IMR-90 (cell line): ENCODE data around the gene JMJD8.

Experiments
- CEBPB ChIP-seq: IDR thresholded peaks from 2 replicates; pipeline ENCODE4 v1.6.1; 2012; ENCODE audit warnings: low read depth, low read length, improper control_type of control experiment
- FOS ChIP-seq: fragments of 150-350 bp; IDR thresholded peaks from 2 replicates; pipeline ENCODE4 v1.6.1; 2016; ENCODE audit warnings: low read depth, low read length
- MXI1 ChIP-seq: IDR thresholded peaks from 2 replicates; pipeline ENCODE4 v1.6.1; 2012; ENCODE audit warnings: low read depth, mild to moderate bottlenecking, low read length, moderate library complexity, borderline replicate concordance
- POLR2A ChIP-seq: IDR thresholded peaks from 2 replicates; pipeline ENCODE4 v1.6.1; 2012; ENCODE audit warnings: mild to moderate bottlenecking, low read depth, low read length
- RCOR1 ChIP-seq: IDR thresholded peaks from 2 replicates; pipeline ENCODE4 v1.6.1; 2012; ENCODE audit warnings: mild to moderate bottlenecking, low read length, improper control_type of control experiment; ENCODE audit not compliant: insufficient replicate concordance
- RFX5 ChIP-seq: IDR thresholded peaks from 2 replicates; pipeline ENCODE4 v1.8.0; 2012; ENCODE audit warnings: low read depth, mild to moderate bottlenecking, low read length, moderate library complexity
- TF ChIP-seq, protein P1 (sequence below): conservative IDR thresholded peaks from 2 replicates; pipeline ENCODE4 v1.5.1; 2012; ENCODE audit warnings: mild to moderate bottlenecking, low read depth, low read length, improper control_type of control experiment
- TF ChIP-seq, protein P2 (sequence below): fragments of 150-350 bp; IDR thresholded peaks from 2 replicates; pipeline ENCODE4 v1.6.1; 2016; ENCODE audit warnings: low read depth, mild to moderate bottlenecking, low read length, moderate library complexity, borderline replicate concordance
- TF ChIP-seq, protein P3 (sequence below): fragments of 150-350 bp; IDR thresholded peaks from 2 replicates; pipeline ENCODE4 v1.6.1; 2017; ENCODE audit warnings: mild to moderate bottlenecking, antibody characterized with exemption, low read length, low read depth

DNA sequence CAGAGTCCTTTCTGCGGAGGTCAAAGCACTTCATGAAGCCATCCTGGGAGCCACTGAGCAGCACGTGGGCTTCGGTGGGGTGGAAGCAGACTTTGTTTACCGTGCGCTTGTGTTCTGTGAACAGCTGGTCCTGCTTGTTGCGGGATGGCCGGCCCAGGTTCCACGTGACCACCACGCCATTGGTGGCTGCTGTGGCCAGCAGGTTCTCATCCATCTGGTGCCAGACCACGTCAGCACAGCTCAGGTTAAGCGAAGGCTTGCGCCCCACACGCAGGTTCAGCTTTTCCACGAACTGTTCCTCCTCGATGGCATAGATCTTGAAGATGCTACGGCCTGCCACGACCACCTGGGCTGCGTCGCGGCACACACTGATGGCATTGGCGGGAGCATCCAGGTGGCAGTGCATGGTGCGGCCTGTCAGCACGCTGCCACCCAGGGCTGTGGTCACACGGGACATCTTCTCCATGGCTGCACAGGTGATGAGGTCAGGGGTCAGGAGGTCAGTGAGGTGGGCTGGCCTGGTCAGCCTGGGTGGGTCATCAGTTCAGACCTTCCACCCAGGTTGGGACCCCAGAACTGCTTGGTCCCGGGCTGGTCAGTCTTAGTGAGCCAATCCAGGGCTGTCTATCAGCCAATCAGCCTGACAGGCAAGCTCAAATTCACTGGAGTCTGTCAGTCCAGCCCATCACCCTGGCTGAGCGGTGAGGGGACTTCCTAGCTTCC lies 5.2 kb upstream of the JMJD8 start:
- TF ChIP-seq, protein P1, sequence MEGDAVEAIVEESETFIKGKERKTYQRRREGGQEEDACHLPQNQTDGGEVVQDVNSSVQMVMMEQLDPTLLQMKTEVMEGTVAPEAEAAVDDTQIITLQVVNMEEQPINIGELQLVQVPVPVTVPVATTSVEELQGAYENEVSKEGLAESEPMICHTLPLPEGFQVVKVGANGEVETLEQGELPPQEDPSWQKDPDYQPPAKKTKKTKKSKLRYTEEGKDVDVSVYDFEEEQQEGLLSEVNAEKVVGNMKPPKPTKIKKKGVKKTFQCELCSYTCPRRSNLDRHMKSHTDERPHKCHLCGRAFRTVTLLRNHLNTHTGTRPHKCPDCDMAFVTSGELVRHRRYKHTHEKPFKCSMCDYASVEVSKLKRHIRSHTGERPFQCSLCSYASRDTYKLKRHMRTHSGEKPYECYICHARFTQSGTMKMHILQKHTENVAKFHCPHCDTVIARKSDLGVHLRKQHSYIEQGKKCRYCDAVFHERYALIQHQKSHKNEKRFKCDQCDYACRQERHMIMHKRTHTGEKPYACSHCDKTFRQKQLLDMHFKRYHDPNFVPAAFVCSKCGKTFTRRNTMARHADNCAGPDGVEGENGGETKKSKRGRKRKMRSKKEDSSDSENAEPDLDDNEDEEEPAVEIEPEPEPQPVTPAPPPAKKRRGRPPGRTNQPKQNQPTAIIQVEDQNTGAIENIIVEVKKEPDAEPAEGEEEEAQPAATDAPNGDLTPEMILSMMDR, result no peak
- TF ChIP-seq POLR2A, result no peak
- no peak for TF ChIP-seq RCOR1
- TF ChIP-seq MXI1, result no peak
- TF ChIP-seq CEBPB, result no peak
- TF ChIP-seq, protein P2, sequence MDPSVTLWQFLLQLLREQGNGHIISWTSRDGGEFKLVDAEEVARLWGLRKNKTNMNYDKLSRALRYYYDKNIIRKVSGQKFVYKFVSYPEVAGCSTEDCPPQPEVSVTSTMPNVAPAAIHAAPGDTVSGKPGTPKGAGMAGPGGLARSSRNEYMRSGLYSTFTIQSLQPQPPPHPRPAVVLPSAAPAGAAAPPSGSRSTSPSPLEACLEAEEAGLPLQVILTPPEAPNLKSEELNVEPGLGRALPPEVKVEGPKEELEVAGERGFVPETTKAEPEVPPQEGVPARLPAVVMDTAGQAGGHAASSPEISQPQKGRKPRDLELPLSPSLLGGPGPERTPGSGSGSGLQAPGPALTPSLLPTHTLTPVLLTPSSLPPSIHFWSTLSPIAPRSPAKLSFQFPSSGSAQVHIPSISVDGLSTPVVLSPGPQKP, result no peak
- TF ChIP-seq FOS, result no peak
- TF ChIP-seq, protein P3, sequence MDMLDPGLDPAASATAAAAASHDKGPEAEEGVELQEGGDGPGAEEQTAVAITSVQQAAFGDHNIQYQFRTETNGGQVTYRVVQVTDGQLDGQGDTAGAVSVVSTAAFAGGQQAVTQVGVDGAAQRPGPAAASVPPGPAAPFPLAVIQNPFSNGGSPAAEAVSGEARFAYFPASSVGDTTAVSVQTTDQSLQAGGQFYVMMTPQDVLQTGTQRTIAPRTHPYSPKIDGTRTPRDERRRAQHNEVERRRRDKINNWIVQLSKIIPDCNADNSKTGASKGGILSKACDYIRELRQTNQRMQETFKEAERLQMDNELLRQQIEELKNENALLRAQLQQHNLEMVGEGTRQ, result no peak
- no peak for TF ChIP-seq RFX5
